ENCODE results near the gene DNAH14. TPM values are rescaled to one million over a fixed set of nuclear protein-coding genes. Genes with fewer than 3 reads are reported as not detected.
A peak's percentile ranks its signal among the peaks of the same experiment; 100 is the strongest.

The DNAH14 gene
- polyA plus RNA-seq, 1 donor from 2014 or later, result 0.10 TPM

DNA sequence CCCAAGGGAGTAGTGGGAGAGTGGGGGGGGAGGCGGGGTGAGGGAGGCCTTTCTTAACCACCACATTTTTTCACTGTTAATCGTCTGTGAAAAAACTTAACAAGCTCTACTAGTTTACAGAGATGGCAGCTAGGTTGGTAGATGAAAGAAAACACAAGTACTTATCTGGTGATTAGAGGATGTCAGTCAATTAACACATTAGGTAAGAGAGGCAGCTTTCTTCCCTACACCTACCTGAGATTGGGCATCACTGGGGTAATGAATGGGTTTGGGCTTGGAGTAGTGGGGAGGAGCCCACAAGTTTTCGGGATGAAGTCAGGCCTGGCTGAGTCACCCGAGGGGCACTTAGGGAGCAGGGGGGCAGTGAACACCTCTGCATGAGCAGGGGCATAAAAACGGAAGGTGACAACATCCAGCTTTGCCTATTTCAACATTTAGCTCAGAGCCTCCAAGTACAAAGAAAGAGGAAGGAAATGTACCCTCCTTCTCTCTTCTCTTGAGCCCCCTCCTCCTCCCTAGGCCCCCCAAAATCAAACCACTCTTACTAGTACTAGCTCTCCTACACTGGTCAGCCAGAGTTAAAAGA lies 495.8 kb downstream of the DNAH14 start:
- no peaks in the 10 kb centered on the region for H3K9me3 Mint-ChIP-seq
- no peaks in the 10 kb centered on the region for H3K27me3 Mint-ChIP-seq
- H3K36me3 Mint-ChIP-seq, result no peaks in the 10 kb centered on the region
- H3K27ac Mint-ChIP-seq, result peak overlapping the region in 2 of 3 donors; percentile 51 to 70
- H3K4me3 Mint-ChIP-seq, result peak overlapping the region; percentile 94 to 98 (median 95)
- H3K4me1 Mint-ChIP-seq, result peaks cover 39 to 53% (median 52%) of the 10 kb centered on the region in 3 donors

DNA sequence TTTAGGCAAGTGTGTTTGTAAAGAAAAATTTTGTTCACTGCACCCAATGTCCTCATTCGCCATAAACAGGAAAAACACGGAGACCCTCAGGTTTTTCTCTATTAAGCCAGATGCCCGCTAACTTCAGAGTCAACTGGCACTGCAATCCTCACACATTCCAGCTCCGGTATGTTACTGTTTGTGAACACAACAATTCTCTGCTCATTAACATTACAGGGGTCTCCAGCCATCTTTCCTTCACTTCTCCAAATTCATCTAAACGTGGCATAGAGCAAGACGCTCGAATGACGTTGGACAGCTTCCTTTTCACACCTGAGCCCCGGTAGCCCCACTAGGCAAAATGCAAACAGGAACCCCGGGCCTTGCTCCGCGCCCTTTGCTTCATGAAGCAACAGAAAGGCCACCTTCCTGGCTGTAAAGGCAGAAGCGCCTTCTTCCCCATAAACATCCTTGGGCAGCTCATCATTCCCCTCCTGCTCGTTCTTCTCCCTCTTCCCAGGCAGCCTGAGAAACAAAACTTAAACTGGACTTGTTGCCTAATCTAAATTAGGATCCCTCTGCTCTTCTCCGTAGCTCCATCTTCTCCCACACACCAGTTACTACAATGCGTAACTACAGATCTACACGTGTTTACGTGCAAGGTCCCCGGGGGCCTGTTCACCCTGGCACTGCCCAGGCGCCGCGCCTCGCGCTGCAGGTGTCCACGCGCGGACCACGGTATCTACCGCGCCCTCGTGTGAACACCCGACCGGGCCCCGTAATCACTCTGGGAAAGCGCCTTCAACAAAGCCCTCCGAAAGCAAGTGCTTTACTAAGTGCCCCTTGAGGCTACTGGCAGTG lies 497.1 kb downstream of the DNAH14 start:
- Mint-ChIP-seq H3K27me3 (no peaks in the 10 kb centered on the region), H3K27ac (peak overlapping the region; percentile 13 to 92 (median 70)), H3K36me3 (no peaks in the 10 kb centered on the region), H3K9me3 (no peaks in the 10 kb centered on the region), H3K4me1 (peaks cover 39 to 55% (median 53%) of the 10 kb centered on the region in 3 donors), H3K4me3 (peak overlapping the region; percentile 94 to 98 (median 95))

DNA sequence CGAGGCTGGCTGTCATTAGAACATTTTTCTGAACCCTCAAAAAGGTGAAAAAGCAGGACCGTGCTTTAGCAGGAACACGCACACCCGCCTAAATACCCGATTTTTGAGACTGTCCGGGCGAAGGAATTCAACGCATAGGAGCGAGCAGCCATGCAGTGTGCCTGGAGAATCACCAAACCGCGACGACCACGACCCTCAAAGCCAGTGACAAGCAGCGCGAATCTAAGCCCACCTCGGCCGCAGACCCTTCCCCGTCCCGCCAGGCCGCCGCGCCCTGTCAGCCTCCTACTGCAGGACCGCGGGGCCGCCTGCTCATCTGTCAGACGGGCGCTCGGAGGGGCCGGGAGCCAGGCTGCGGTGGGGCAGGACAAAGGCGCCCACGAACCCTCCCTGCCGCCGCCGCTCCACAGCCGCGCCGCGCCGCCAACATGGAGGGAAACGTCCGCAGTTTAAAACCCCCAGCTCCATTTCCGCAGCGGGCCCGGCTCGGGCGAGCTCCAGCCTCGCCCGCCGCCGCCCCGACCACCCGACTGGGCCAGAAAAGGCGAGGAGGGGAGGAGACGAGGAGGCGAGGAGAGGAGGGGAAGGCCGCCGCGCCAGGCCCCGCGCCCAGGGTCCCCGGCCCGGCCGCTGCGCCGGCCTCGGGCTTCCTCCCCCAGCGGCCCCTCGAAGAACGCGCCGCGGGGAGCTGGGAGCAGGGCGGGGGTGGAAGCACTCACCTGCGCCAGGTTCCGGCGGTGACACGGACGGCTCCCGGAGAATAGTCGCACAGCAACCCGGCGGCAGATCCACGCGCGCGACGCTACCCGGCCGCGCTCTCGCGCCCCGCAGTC lies 498.0 kb downstream of the DNAH14 start, which contains the start of gene LBR:
LBR (minus strand) TSS at position 804 of the 833 bp plus-strand sequence. CDS start 3,963 bp downstream, outside the sequence.
- Mint-ChIP-seq H3K4me1 (peaks cover 32 to 48% (median 48%) of the 10 kb centered on the region in 3 donors), H3K27me3 (no peaks in the 10 kb centered on the region), H3K4me3 (peak within 1 kb of the TSS; percentile 94 to 98 (median 95)), H3K27ac (peak within 1 kb of the TSS; percentile 90 to 97 (median 94)), H3K9me3 (no peaks in the 10 kb centered on the region), H3K36me3 (no peaks in the 10 kb centered on the region)

DNA sequence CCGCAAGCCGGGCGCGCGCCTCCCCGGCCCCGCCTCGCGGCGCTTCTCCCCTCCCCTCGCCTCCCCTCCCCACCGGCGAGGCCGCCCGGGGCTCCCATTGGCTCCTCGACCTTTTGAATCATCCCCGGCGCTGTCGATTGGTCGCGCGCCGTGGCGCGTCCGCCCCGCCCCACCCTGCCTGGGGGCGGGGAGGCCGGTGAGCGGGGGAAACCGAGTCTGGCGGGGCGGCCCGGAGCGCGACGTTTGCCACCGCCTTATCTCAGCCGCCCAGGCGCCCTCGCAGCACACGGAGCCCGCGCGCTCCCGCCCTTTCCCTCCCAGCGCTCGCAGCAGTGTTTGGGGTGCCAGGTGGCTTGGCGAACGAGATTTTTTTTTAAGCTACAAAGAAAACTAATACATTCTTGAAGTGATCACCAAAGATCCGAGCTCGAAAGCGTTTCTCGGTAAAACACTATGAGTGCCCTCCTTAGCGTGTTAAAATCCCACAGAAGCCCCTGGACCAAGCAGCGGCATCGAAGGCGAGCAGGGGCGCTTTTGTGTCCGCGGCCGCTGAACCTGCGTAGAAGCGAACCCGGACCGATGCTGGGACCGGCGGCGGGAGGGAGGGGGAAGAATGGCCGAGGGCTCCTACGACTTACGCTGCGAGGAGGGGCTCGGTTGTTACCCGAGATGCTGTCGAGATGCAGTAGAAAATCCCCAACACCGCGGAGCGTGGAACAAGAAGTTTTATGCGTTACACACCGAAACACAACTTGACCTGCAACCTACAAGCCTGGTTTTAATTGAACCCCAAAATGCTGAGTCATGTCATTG lies 498.8 kb downstream of the DNAH14 start:
- H3K27me3 Mint-ChIP-seq, result no peaks in the 10 kb centered on the region

DNA sequence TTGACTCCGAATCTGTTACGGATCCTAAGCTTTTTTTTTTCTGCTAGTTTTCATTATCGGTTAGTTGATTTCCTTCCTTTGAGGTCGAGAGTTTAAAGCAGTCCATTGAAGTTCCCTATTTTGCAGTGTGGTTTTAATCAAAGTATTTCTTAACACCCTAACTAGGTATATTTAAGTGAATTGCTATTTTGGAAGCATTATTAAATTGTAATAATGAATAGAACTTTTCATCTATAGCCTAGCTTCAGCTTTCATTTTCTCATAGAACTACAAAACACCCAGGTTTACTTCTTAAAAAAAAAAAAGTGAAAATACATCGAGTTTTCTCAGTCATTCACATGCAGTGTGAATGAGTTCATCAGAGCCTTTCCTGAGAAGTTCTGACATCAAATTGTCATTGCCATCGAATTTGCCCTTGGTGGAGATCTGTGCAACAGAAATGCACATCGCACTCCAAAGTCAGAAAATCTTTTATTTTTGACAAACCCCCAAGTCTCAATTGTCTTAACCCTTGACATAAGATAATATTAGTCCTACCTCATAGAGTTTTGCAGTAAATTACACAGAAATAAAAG lies 499.5 kb downstream of the DNAH14 start:
- Mint-ChIP-seq H3K27me3 (no peaks in the 10 kb centered on the region), H3K36me3 (no peaks in the 10 kb centered on the region), H3K27ac (peak overlapping the region; percentile 90 to 97 (median 94)), H3K4me3 (peak overlapping the region; percentile 89 to 95 (median 92)), H3K9me3 (no peaks in the 10 kb centered on the region), H3K4me1 (peaks cover 24 to 35% (median 35%) of the 10 kb centered on the region in 3 donors)

More for the DNA sequence above, 498.8 kb downstream of the DNAH14 start:
- peak overlapping the region; percentile 90 to 97 (median 94) for H3K27ac Mint-ChIP-seq
- H3K9me3 Mint-ChIP-seq, result no peaks in the 10 kb centered on the region
- H3K4me3 Mint-ChIP-seq, result peak overlapping the region; percentile 89 to 95 (median 92)
- peaks cover 29 to 42% (median 41%) of the 10 kb centered on the region in 3 donors for H3K4me1 Mint-ChIP-seq
- H3K36me3 Mint-ChIP-seq, result no peaks in the 10 kb centered on the region

DNA sequence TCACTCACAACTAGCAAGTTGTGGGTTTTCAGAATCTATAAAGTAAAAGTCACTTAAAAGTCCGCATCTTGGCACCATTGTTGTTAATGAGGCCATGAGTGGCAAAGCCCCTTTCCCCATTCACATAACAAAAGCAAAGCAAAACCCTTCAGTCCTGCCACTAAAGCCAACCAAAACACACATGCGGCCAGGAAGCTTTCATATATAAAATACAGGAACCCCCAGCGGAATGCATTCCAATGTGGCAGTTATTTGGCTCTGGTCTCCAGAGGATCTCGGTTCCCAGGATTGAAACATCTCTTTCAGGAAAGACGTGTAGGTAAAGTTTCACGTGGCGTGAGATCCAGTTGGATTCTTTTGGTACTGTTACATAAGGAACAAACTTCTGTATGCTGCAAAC lies 500.8 kb downstream of the DNAH14 start:
- H3K27ac Mint-ChIP-seq, result peak overlapping the region in 1 of 3 donors; percentile 65
- H3K27me3 Mint-ChIP-seq, result no peaks in the 10 kb centered on the region
- H3K36me3 Mint-ChIP-seq, result no peaks in the 10 kb centered on the region
- H3K4me3 Mint-ChIP-seq, result peak overlapping the region in 1 of 4 donors; percentile 59
- peaks cover 25 to 41% (median 30%) of the 10 kb centered on the region in 3 donors for H3K4me1 Mint-ChIP-seq
- H3K9me3 Mint-ChIP-seq, result no peaks in the 10 kb centered on the region

DNA sequence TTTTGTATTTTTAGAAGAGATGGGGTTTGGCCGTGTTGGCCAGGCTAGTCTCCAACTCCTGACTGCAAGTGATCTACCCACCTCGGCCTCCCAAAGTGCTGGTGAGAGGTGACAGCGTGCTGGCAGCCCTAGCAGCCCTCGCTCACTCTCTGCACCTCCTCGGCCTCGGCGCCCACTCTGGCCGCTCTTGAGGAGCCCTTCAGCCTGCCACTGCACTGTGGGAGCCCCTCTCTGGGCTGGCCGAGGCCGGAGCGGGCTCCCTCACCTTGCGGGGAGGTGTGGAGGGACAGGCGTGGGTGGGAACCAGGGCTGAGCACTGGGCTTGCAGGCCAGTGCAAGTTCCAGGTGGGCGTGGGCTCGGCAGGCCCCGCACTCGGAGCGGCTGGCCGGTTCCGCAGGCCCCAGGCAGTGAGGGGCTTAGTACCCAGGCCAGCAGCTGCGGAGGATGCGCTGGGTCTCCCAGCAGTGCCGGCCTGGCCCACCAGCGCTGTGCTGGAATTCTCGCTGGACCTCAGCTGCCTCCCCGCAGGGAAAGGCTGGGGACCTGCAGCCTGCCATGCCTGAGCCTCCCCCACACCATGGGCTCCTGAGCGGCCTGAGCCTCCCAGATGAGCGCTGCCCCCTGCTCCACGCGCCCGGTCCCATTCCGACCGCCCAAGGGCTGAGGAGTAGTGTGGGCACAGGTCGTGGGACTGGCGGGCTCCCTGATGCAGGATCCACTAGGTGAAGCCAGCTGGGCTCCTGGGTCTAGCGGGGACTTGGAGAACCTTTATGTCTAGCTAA lies 501.8 kb downstream of the DNAH14 start:
- H3K4me3 Mint-ChIP-seq, result peak overlapping the region in 1 of 4 donors; percentile 21
- no peaks in the 10 kb centered on the region for H3K9me3 Mint-ChIP-seq
- peaks cover 26 to 40% (median 30%) of the 10 kb centered on the region in 3 donors for H3K4me1 Mint-ChIP-seq
- no peaks in the 10 kb centered on the region for H3K27me3 Mint-ChIP-seq
- no peak overlapping the region for H3K27ac Mint-ChIP-seq
- H3K36me3 Mint-ChIP-seq, result no peaks in the 10 kb centered on the region

DNA sequence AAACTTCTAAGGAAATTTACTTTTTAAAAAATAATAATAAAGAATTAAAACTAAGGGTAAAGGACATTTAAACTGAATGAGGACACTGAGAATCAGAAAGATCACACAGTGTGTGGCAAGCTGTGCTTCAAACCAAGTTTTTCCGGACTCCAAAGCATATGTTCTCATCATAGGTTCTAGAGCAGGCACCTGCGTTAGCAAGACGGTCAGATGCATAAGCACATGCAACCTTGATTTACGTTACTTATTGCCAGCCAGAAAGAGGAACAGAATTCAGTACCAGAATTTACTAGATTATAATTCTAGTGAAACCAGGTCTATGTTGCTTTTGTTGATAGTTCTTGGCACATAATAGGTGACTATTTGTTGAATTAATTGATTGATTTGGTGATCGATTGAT lies 504.6 kb downstream of the DNAH14 start:
- Mint-ChIP-seq H3K9me3 (no peaks in the 10 kb centered on the region), H3K27ac (peak overlapping the region in 1 of 3 donors; percentile 8), H3K27me3 (no peaks in the 10 kb centered on the region), H3K4me3 (peak overlapping the region in 2 of 4 donors; percentile 4 to 28), H3K4me1 (peaks cover 28 to 38% (median 32%) of the 10 kb centered on the region in 3 donors), H3K36me3 (no peaks in the 10 kb centered on the region)

DNA sequence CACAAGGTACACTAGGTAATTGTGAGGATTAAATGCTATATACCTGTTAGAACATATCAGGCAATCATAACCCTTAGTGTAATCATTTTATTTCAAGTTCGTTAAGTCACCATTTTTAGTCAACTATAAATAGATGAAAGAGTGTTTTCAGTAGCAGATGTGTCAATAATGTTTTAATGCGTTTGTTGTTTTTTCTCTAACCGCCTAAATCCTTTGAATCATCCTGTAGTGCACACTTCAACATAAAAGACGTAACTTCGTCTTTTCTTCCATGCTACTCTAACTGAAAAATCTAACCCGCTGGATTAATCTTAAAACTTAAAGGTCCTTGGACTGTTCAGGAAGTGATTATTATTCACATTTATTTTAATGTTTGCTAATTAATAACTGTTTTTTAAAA lies 505.6 kb downstream of the DNAH14 start:
- Mint-ChIP-seq H3K9me3 (no peaks in the 10 kb centered on the region), H3K4me1 (peaks cover 24 to 34% (median 29%) of the 10 kb centered on the region in 3 donors), H3K36me3 (no peaks in the 10 kb centered on the region), H3K27ac (peak overlapping the region in 1 of 3 donors; percentile 3), H3K27me3 (no peaks in the 10 kb centered on the region), H3K4me3 (no peak overlapping the region)

DNA sequence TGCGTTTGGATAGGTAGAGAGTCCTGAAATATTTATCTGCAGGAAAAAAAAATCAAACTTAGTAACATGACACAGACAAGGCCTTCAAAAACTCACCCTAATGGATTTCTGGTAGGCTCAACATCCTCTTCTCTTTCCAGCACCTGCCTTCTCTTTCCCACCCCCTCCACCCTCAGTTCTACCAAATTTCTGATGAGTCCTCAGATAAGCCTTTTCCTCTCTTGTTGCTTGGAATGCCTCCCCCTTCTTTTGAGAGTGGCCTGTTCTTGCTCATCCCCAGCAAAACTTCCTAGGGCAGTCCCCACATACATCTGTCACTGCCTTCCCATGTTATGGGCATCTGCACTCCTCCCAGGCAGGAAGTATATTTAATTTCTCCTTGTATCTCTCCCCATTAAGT lies 506.0 kb downstream of the DNAH14 start:
- H3K27ac Mint-ChIP-seq, result peak overlapping the region; percentile 51 to 93 (median 78)
- no peaks in the 10 kb centered on the region for H3K27me3 Mint-ChIP-seq
- H3K4me1 Mint-ChIP-seq, result peaks cover 24 to 30% (median 27%) of the 10 kb centered on the region in 3 donors
- H3K4me3 Mint-ChIP-seq, result peak overlapping the region; percentile 1 to 87 (median 55)
- no peaks in the 10 kb centered on the region for H3K9me3 Mint-ChIP-seq
- H3K36me3 Mint-ChIP-seq, result no peaks in the 10 kb centered on the region

DNA sequence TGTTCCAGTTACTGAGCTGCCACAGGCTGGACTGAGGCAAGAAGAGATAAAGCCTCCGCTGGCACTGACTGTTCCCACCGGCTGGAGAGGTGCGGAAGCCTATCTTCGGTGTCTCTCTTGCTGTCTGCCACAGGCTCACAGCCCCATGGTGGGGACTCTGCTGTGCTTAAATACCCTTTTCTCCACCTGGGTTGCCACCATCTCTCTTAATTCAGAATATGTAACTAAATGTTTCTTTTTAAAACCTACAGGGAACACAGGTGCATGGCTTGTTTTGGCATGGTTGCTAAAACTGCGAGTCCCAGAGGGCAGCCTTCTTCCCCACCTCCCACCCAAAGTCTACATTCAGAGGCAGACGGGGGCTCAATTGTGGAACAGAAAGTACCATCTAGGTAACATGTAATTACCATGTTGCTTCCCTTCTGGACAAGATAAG lies 506.5 kb downstream of the DNAH14 start:
- Mint-ChIP-seq H3K9me3 (no peaks in the 10 kb centered on the region), H3K4me1 (peaks cover 24 to 30% (median 27%) of the 10 kb centered on the region in 3 donors), H3K27me3 (no peaks in the 10 kb centered on the region), H3K36me3 (no peaks in the 10 kb centered on the region), H3K27ac (peak overlapping the region; percentile 51 to 93 (median 78)), H3K4me3 (peak overlapping the region; percentile 1 to 87 (median 55))

DNA sequence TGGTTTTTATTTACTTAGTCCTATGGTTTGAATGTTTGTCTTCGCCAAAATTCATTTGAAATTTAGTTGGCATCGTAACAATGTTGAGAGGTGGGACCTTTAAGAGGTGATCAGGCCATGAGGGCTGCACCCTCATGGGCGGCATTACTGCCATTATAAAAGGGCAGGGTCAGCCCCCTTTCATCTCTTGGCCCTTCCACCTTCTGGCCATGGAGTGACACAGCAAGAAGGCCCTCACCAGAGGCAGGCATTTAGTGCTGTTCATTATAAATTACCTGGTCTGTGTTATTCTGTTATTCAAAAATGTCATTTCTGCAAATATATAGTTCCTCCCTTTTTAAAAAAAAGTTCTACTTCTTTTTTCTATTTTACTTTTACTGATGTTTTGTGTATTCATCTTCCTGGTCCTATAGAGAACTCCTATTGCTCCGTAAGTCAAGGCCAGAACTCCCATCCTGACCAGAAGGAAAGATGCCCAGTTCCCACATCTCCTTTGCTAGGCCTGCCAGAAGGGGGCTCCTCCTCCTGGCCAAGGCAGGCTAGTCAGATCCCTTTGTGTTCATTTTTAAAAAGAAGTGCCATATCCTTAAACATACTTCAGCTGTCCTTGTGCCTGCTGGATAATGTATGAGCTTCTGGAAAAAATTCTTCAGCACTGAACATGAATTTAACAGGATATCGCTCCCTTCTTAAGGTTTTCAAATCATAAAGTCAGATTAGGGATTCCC lies 508.4 kb downstream of the DNAH14 start:
- Mint-ChIP-seq H3K4me3 (no peak overlapping the region), H3K36me3 (no peaks in the 10 kb centered on the region), H3K27me3 (no peaks in the 10 kb centered on the region), H3K27ac (peak overlapping the region in 1 of 3 donors; percentile 30), H3K9me3 (no peaks in the 10 kb centered on the region), H3K4me1 (peaks cover 33 to 42% (median 37%) of the 10 kb centered on the region in 3 donors)
